ENCODE data around the gene NOTCH2. TPM values are rescaled to one million over a fixed set of nuclear protein-coding genes. Genes with fewer than 3 reads are reported as not detected.

NOTCH2 gene
- total RNA-seq (2014; rRNA removed; shearing (Covaris generic)): 66.4 and 78.5 TPM in 2 replicates

DNA sequence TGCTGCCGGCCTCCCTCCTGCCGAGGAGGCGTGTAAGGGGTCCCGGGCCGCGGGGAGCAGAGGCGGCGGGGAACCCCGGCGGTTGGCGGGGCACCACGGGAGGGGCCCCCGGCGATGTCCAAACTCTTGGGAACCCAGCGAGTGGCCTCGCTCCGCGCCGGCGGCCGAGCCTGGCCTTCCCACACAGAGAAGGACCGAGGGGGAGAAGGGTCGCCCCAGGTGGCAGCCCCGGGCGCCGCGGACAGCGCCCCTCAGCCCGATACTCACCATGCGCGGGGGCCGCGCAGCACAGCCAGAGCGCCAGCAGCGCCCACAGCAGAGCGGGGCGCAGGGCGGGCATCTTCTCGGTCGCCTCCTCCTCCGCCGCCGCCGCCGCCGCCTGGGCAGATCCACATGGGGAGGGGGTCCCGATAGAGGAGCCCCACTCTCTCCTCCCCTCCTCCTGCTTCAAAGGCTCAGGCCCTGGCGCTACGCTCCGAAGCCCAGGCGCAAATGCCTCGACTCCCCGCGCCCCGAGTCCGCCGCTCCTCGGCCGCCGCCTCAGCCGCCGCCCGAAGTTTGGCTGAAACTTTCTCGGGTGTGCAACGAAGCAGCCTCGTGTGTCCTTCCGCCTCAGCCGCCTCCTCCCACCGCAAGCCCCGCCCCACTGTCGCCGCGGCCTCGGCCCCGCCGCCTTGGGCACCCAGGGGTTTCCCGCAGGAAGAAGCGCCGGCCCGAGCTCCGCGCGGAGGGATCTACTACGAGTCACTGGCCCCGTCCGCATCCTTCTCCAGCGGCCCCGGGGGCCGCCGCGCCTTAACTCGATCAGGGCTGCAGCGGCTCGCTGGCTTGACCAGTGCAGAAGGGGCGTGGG is at the start of gene NOTCH2:
Gene NOTCH2, minus strand, starts transcription at position 596 of the 853 bp plus-strand sequence. Its CDS starts 256 bp downstream, at position 340.

DNA sequence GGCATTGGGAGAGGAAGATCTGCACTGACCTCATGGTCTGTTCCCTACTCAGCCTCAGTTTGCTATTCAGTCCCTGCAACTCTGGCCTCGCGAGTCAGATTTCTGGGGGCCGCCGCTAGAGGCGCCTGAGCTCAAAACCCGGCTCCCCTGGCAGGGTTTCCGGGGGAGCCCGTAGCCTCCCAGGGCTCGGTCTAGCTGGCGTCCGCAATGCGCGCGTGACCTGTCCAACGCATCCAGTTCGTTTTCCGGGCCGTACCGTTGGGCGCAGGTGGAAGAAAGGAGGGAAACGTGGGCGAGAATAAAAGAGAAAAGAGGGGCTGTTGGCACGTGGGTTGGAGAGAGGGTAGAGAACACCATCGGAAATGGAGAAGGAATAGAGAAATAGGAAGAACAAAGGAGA is 173.2 kb downstream of the NOTCH2 start, which contains the start of gene ADAM30:
Gene ADAM30, minus strand, starts transcription at position 213 of the 400 bp plus-strand sequence. Its CDS starts 179 bp downstream, at position 34.

Other genes starting within 250 kb of the NOTCH2 start
- gene ADAM30, start 173.1 kb downstream of the NOTCH2 start, total RNA-seq (2014; rRNA removed; shearing (Covaris generic)): not detected in 2 replicates
- 15.8 TPM in 2 replicates for gene SEC22B, start 106.9 kb upstream of the NOTCH2 start, total RNA-seq (2014; rRNA removed; shearing (Covaris generic))